GM18511 (cell line): Measurements from ENCODE around the gene TTLL7.
A peak's percentile ranks its signal among the peaks of the same experiment; 100 is the strongest.

Source experiments
- ATAC-seq: cut with Tn5 transposase; IDR thresholded peaks from one replicate; pipeline ENCODE4 v1.9.1; 2021; ENCODE audit warnings: mild to moderate bottlenecking, moderate library complexity; ENCODE audit not compliant: unreplicated experiment

TTLL7 gene

DNA sequence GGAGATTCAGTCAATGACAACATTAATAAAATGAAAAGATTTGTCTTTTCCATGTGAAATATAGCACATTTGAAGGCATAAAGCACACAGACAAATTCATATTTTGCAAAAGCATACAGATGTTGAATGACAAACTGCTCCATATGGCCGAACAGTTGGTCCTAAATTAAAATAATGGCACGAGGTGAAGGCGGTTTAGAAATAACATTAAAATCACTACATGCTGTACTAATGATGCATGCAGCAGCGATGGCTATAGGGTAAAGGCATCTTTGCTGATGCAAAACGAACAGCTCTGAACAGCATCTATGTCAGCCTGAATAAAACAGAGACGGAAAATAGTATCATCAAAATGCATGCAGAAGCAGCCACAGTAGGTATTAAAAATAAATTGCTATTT lies 102.6 kb downstream of the TTLL7 start:
- no peak for ATAC-seq

DNA sequence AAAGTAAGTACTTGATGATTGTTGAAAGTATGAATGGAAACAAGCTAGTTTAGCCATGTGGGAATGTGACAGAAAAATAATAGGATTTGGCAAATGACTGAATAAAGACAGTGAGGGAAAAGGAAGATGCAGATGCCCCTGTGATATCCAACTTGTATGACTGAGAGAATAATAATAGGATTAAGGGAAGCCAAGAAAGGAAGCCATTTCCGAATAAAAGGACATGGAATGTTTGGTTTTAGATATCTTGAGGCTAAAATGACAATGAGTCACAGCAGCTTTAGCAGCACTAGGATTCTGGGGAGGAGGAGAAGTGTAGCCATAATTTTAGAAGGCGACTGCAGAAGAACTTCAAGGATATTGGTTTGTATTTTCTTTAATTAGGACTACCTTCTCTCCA lies 109.2 kb downstream of the TTLL7 start:
- no peak for ATAC-seq

DNA sequence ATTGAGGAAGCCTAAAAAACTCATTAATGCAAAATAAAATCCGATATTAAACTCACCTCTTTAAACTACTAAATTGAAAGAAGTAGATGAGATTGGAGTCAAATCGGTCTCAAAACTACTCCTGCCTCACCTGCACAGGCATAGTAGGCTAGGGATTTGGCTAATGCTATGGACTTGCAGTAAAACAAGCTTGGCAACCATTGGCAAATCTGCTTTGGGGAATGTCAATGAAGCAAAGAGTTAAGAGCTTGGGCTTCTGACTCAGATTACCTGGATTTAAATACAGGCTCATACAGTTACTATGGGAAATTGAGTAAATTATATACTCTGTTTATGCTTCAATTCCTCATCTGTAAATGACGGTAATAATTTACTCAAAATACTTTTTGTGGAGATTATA lies 111.4 kb downstream of the TTLL7 start:
- no peak for ATAC-seq

GRCh38 chr1:83883979-83884378 lies 115.0 kb downstream of the TTLL7 start:
- no peak for ATAC-seq

GRCh38 chr1:83882906-83883305 lies 116.0 kb downstream of the TTLL7 start:
- no peak for ATAC-seq

- ATAC-seq: no peak
These were observed 126.4 kb downstream of the TTLL7 start for GRCh38 chr1:83872515-83872914.

GRCh38 chr1:83864991-83865390 lies 133.9 kb downstream of the TTLL7 start:
- no peak for ATAC-seq

- ATAC-seq: peak; percentile 96
These were observed 138.3 kb downstream of the TTLL7 start for GRCh38 chr1:83860490-83861221.

GRCh38 chr1:83857716-83858115 lies 141.2 kb downstream of the TTLL7 start:
- no peak for ATAC-seq

GRCh38 chr1:83857103-83857502 lies 141.8 kb downstream of the TTLL7 start:
- no peak for ATAC-seq

DNA sequence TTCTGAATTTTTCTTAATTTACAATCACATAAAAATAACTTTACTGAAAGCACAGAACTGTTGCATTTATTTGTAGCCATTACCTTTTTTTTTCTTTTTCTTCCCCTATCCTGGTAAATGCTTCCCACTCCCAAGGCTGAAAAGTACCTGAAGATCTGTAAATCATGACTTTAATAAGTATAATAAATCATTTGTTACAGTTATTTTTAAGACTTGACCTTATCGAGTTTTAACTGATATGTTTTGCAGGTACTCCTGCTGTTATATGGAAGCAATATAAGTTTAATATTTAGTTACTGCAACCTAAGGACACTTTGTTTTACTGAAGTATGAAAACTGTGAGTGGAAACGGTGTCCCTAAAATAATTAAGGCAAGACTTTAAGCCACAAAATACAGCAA lies 142.6 kb downstream of the TTLL7 start:
- no peak for ATAC-seq

- ATAC-seq: no peak
These were observed 144.5 kb downstream of the TTLL7 start for GRCh38 chr1:83854456-83854855.

DNA sequence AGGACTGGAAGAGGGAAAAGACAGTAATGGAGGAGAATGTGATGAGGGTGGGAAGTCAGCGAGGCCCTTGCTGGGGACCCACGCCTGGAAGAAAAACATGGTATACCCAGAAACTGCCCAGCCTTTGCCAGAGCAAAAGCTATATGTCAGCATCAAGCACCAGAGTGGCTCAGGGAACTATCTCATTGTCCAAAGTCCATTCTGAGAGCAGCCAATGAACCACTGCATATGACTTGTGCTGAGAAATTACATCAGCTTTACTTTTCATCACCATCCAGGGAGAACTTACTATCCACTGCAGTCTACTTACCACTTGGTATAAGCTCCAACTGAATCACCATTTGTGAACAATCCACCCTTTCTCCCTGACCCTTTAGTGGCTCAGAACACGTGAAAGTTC lies 148.1 kb downstream of the TTLL7 start:
- ATAC-seq: no peak

GRCh38 chr1:83849191-83850061 lies 149.5 kb downstream of the TTLL7 start:
- ATAC-seq: peak; percentile 63

GRCh38 chr1:83846138-83846537 lies 152.8 kb downstream of the TTLL7 start:
- no peak for ATAC-seq

DNA sequence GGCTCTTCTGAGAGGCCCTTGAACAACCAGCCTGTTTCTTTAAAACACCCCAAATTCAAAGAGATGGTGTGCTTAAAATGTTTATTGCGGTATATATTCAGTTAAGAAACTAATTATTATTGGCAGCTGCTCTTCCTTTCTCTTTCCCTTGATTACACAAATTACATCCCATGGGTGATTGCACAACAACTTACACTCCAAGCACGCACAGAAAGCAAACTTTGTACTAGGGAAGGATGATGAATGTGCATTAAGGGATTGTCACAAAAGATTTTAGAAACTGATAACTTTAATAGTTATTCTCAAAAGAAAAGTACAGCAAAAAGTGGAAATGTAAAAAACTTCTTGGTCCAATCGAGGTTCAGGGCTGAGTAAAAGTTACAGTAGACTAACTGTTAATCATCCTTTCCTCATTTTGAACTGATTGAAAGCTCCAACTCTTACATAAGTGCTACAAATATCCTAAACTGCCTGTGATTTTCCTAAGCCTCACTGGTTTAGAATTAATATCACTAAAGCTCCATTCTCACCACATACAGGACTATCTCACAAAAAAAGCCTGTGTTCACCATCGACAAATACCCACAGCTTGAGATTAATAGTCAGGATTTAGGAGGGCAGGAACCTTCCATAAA lies 153.4 kb downstream of the TTLL7 start:
- ATAC-seq: no peak

GRCh38 chr1:83844546-83844945 lies 154.4 kb downstream of the TTLL7 start:
- ATAC-seq: no peak

GRCh38 chr1:83839566-83840173 lies 159.3 kb downstream of the TTLL7 start:
- ATAC-seq: no peak

DNA sequence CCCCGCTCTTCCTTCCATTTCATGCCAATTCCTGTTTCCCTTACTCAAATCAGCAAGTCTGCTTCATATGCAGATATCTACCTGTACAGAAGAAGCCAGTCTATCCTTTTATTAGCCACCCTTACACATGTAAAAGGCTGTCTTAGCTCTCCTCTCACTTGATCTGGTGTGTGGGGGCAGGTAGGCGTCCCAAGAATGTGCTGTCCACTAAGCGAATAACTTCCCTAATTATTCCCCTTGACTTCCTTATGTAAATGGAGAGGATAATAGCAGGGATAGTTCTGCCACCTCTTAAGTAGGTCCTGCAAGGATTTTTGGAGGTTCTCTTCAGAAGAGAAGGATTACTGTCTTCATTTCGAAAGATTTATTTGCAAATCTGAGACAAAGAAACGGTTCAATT lies 160.4 kb downstream of the TTLL7 start:
- ATAC-seq: no peak

- ATAC-seq: no peak
These were observed 162.4 kb downstream of the TTLL7 start for GRCh38 chr1:83836543-83836942.

DNA sequence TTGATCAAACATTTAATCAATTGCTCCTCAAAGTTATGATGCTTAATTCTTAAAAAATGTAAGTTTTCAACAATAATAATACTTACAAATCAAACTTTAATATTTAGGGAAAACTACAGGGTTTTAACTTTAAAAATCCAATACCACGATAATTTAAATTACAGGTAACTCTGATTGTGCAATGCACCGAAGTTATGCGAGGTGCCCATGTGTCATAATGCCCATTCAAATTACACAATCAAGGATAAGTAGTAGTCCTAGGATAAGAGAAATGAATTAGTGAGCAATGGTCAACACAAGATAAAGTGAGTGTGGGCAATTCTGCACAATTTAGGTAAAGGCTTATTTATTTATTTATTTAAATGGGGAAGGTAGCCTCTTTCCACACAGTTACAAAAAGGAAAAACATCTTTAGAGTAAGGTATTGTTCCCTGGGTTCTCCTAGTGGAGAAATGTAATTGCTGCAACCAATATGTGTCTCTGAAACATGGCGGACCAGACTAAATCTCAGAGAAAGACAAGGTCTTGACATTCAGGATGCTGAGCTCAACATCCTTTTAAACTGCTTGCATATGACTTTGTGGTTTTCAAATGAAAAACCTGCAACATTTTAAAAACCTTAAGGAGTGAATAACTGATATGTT lies 164.2 kb downstream of the TTLL7 start:
- ATAC-seq: no peak
